Esophagus squamous epithelium (tissue), 5 donors: Measurements from ENCODE around the gene LRP11. TPM values are rescaled to one million over a fixed set of nuclear protein-coding genes. Genes with fewer than 3 reads are reported as not detected.
"Not testable (repeated sequence)": the region's sequence is repeated elsewhere in the genome, so short reads cannot be mapped to it uniquely, and the experiment has no call there.

ENCODE experiments used
- DNase-seq: peaks from one replicate; lab custom pipeline; 2025; lab: John Stamatoyannopoulos, UW
- H3K27ac ChIP-seq, 4 donors: fragments of 200-600 bp; sonication (generic); one replicate each; pipeline ENCODE4 v1.5.1; 2016 to 2019; ENCODE audit warnings: mild to moderate bottlenecking in 1 of 4
- H3K27me3 ChIP-seq, 4 donors: fragments of 200-600 bp; sonication (generic); 1 replicate in 3 of 4; 2 replicates in 1 of 4; pipeline versions ENCODE4 v1.5.1 to v1.6.0; 2017 to 2021; ENCODE audit warnings: antibody characterized with exemption in 1 of 4
- H3K36me3 ChIP-seq, 3 donors: fragments of 200-600 bp; sonication (generic); one replicate each; pipeline ENCODE4 v1.5.1; 2016 to 2019
- H3K4me1 ChIP-seq, 3 donors: fragments of 200-600 bp; sonication (generic); one replicate each; pipeline ENCODE4 v1.5.1; 2017 to 2019
- H3K4me3 ChIP-seq, 4 donors: fragments of 200-600 bp; sonication (generic); 1 replicate in 3 of 4; 2 replicates in 1 of 4; pipeline ENCODE4 v1.5.1; 2016 to 2019; ENCODE audit warnings: mild to moderate bottlenecking in 2 of 4, moderate library complexity in 1 of 4
- H3K9me3 ChIP-seq, 3 donors: fragments of 200-600 bp; sonication (generic); one replicate each; pipeline ENCODE4 v1.5.1; 2016 to 2019
- CTCF ChIP-seq, 6 experiments: fragments of 450-650 bp in 4 of 6; fragments of 200-600 bp in 2 of 6; sonication (generic) in 2 of 6; IDR thresholded peaks; one replicate each; pipeline ENCODE4 v1.5.1; 2016 to 2019; ENCODE audit warnings: antibody characterized with exemption in 6 of 6, mild to moderate bottlenecking in 4 of 6, moderate library complexity in 4 of 6
- POLR2A ChIP-seq, 4 donors: fragments of 450-650 bp; IDR thresholded peaks; one replicate each; pipeline ENCODE4 v1.6.1; 2017; ENCODE audit warnings: antibody characterized with exemption in 4 of 4, mild to moderate bottlenecking in 4 of 4, moderate library complexity in 3 of 4
- WGBS, 2 donors: methylation state at CpG; one replicate each; pipeline ENCODE4 v1.1.5; 2018; 5-methylcytosine and 5-hydroxymethylcytosine counted together
- intact Hi-C: fragments of 100-400 bp; cut with DNase I; formaldehyde crosslinking; loops from one replicate; pipeline ENCODE4 v1.15.0; 2022
- total RNA-seq, 4 donors: library from RNA; depleted of rRNA; stranded (reverse); fragments of >200 nt; gene quantifications; one replicate each; pipeline ENCODE4 v1.1.0, GENCODE V29; 2016
- donor health status: DM: yes; HTN: yes; CAD: no.

LRP11 gene
- total RNA-seq, 4 donors from 2014 or later, result 40.2 to 74.9 (median 58.4) TPM

- TF ChIP-seq CTCF (IDR thresholded peaks at IDR 0.05), result no peak
- TF ChIP-seq POLR2A (IDR thresholded peaks at IDR 0.05), result no peak
- H3K4me3 ChIP-seq, result no peak overlapping the region
- DNase-seq, result no peak
- intact Hi-C loops, result no loop called here
- no peaks in the 10 kb centered on the region for H3K36me3 ChIP-seq
- peaks cover 0 to 12% (median 7%) of the 10 kb centered on the region in 3 donors for H3K9me3 ChIP-seq
- peaks cover 0 to 3% (median 0%) of the 10 kb centered on the region in 3 donors for H3K4me1 ChIP-seq
- WGBS, 2 donors, result 88% methylated on average over 8 of the region's 9 CpGs; no CpG with 5 or more reads in 1 of the 2 donors
- H3K27me3 ChIP-seq, result no peaks in the 10 kb centered on the region
- no peak overlapping the region for H3K27ac ChIP-seq
Observed at GRCh38 chr6:149909701-149910470, 45.7 kb upstream of the LRP11 start.

- H3K36me3 ChIP-seq, DNase-seq, H3K4me3 ChIP-seq, H3K27ac ChIP-seq, intact Hi-C loops, H3K27me3 ChIP-seq: not testable (repeated sequence)
- peaks cover 0 to 12% (median 0%) of the 10 kb centered on the region in 3 donors for H3K4me1 ChIP-seq
- peaks cover 0 to 12% (median 7%) of the 10 kb centered on the region in 3 donors for H3K9me3 ChIP-seq
- WGBS, 2 donors, result 60 to 67% methylated on average over 2 to 3 of the region's 4 CpGs
Observed at GRCh38 chr6:149908480-149908879, 44.3 kb upstream of the LRP11 start.

DNA sequence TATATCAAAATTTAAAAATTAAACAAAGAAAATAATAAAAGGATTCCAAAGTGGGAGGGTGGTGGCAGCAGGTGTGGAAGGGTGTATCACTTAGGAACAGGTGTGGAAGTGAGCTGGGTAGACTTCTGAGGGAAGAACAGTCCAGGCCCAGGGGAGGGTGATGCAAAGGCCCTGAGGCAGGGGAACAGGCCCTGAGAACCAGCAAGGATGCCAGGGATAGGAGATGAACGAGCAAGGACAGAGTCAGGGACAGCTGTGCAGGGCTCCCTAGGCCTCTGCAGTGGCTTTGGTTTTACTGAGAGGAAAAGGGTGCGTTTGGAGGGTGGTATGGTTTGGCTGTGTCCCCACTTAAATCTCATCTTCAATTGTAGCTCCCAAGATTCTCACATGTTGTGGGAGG is 43.2 kb upstream of the LRP11 start:
- intact Hi-C loops, result no loop called here
- no peak for DNase-seq
- no peaks in the 10 kb centered on the region for H3K27me3 ChIP-seq
- no peaks in the 10 kb centered on the region for H3K36me3 ChIP-seq
- TF ChIP-seq POLR2A (IDR thresholded peaks at IDR 0.05) (no peak), CTCF (IDR thresholded peaks at IDR 0.05) (no peak)
- H3K4me1 ChIP-seq, result peaks cover 0 to 12% (median 0%) of the 10 kb centered on the region in 3 donors
- no peak overlapping the region for H3K27ac ChIP-seq
- H3K4me3 ChIP-seq, result no peak overlapping the region
- WGBS, 2 donors, result 72 to 75% methylated on average over 2 of the region's 2 CpGs
- peaks cover 0 to 12% (median 7%) of the 10 kb centered on the region in 3 donors for H3K9me3 ChIP-seq

DNA sequence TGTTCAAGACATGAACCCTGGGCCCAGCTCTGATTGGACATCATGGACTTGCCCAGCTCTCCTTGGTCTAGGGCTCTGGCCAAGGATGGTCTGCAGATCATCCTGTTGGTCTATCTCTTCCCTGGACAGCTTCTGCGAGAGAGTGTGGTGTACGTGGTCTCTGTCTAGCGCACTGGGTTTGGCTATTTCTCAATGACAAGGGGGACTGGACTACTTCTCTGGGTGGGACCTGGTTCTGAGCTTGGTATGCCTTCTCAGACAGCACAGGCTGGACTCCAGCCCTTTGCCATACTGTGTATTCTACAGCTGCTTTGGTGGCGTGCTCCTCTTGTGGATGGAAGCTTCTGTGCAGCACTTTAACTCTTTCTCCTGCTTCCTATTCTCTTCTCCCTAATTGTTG is 42.2 kb upstream of the LRP11 start:
- Histone ChIP-seq H3K9me3 (peaks cover 0 to 12% (median 7%) of the 10 kb centered on the region in 3 donors), H3K36me3 (no peaks in the 10 kb centered on the region), H3K27me3 (no peaks in the 10 kb centered on the region), H3K4me1 (peaks cover 1 to 18% (median 1%) of the 10 kb centered on the region in 3 donors), H3K4me3 (no peak overlapping the region), H3K27ac (no peak overlapping the region)
- no peak for DNase-seq
- TF ChIP-seq CTCF (IDR thresholded peaks at IDR 0.05) (no peak), POLR2A (IDR thresholded peaks at IDR 0.05) (no peak)
- WGBS, 2 donors, result 86 to 97% methylated on average over 1 to 4 of the region's 4 CpGs
- intact Hi-C loops, result no loop called here

DNA sequence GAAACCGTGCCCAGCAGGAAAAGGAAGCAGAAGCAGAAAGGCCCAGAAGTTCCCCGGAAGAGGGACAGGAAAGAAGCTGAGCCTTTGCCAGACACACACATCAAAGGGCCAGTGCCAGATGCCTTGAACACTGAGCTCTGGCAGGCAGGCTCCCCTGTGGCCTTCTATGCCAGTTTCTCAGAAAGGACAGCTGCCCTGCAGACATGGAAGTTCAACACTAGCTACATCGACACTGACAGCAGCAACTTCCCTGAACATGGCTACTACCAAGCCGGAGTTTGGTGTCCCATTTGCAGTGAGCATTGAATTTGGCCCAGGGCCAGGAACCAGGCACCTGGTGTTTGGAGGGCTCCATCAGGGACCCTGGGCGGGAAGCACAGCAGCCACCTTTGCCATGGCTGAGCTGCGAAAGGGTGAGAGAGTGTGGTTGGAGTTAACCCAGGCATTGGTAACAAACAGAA is 41.8 kb upstream of the LRP11 start:
- 78% methylated on average over 5 of the region's 6 CpGs; no CpG with 5 or more reads in 1 of the 2 donors for WGBS, 2 donors
- intact Hi-C loops, result no loop called here
- TF ChIP-seq POLR2A (IDR thresholded peaks at IDR 0.05), result no peak
- no peak for TF ChIP-seq CTCF (IDR thresholded peaks at IDR 0.05)
- no peak overlapping the region for H3K4me3 ChIP-seq
- no peak overlapping the region for H3K27ac ChIP-seq
- peaks cover 0 to 12% (median 7%) of the 10 kb centered on the region in 3 donors for H3K9me3 ChIP-seq
- no peak for DNase-seq
- H3K27me3 ChIP-seq, result no peaks in the 10 kb centered on the region
- H3K4me1 ChIP-seq, result peaks cover 6 to 23% (median 6%) of the 10 kb centered on the region in 3 donors
- H3K36me3 ChIP-seq, result no peaks in the 10 kb centered on the region
